HepG2 (cell line): ENCODE measurements around the gene HSD11B2. TPM values are rescaled to one million over a fixed set of nuclear protein-coding genes. Genes with fewer than 3 reads are reported as not detected.

Source experiments
- ATAC-seq: fragments of 200-7000 bp; cut with Tn5 transposase; 3 replicates; pipeline ENCODE4 v1.9.1; 2020; ENCODE audit warnings: mild to moderate bottlenecking, moderate library complexity
- BruUV-seq: library from RNA; stranded (reverse); fragments of 400-500 nt; replicated peaks from 2 replicates; lab custom pipeline; 2021; lab: Mats Ljungman, UMichigan
- CTCF ChIA-PET: fragments of 300-600 bp; formaldehyde crosslinking; extraction: SDS; loops from one replicate; lab custom pipeline; 2021; ENCODE audit warnings: low total read pairs, inconsistent platforms, low intra/inter-chr PET ratio; lab: Yijun Ruan, JAX
- POLR2A ChIA-PET: fragments of 350-600 bp; sonication (Branson Sonifier 250); formaldehyde crosslinking; loops from one replicate; lab custom pipeline; 2020; ENCODE audit warnings: antibody characterized with exemption, inconsistent platforms; lab: Yijun Ruan, JAX
- DNase-seq: peaks from one replicate; pipeline ENCODE4 v3.0.0-alpha.2; 2015; ENCODE audit warnings: low spot score
- FAIRE-seq: peaks from 3 replicates; lab custom pipeline; 2011; peaks lifted over from hg19 to GRCh38; lab: Jason Lieb, UNC
- H2AFZ ChIP-seq: one replicate; pipeline ENCODE4 v1.6.1; 2011; ENCODE audit warnings: low read length, inconsistent platforms
- H3K27ac ChIP-seq: fragments of 300-600 bp; 3 replicates; pipeline ENCODE4 v1.8.0; 2011; ENCODE audit warnings: mixed run types, mild to moderate bottlenecking, mixed read lengths, low read length, inconsistent platforms; ENCODE audit not compliant: insufficient read depth; ENCODE audit errors: extremely low read length
- H3K27me3 ChIP-seq, 2 experiments: fragments of 200-600 bp in 1 of 2; 2 replicates in 1 of 2; 3 replicates in 1 of 2; pipeline versions ENCODE4 v1.6.0 to v1.8.0; 2011; ENCODE audit warnings: low read length in 2 of 2, mild to moderate bottlenecking in 2 of 2, moderate library complexity in 2 of 2, inconsistent platforms in 1 of 2; ENCODE audit not compliant: insufficient read depth in 2 of 2, control insufficient read depth in 1 of 2
- H3K36me3 ChIP-seq, 2 experiments: fragments of 200-600 bp in 1 of 2; replicated peaks in 1 of 2; 2 replicates in 1 of 2; 3 replicates in 1 of 2; pipeline versions ENCODE4 v1.5.1 to v1.8.0; 2011; ENCODE audit warnings: low read length in 2 of 2, inconsistent platforms in 1 of 2; ENCODE audit not compliant: insufficient read depth in 2 of 2, control insufficient read depth in 1 of 2
- H3K4me1 ChIP-seq: 2 replicates; pipeline ENCODE4 v1.5.1; 2012; ENCODE audit warnings: low read length, inconsistent platforms; ENCODE audit not compliant: insufficient read depth
- H3K4me2 ChIP-seq: 2 replicates; pipeline ENCODE4 v1.6.0; 2011; ENCODE audit warnings: low read depth, low read length, inconsistent platforms
- H3K4me3 ChIP-seq, 3 experiments: fragments of 200-600 bp in 1 of 3; sonication (generic), shearing (Covaris generic) in 1 of 3; replicated peaks in 1 of 3; 2 replicates each; pipeline ENCODE4 v1.5.1; 2011 to 2016; ENCODE audit warnings: low read length in 3 of 3, inconsistent platforms in 2 of 3, low read depth in 2 of 3, mild to moderate bottlenecking in 2 of 3, control low read depth in 1 of 3, mixed read lengths in 1 of 3; ENCODE audit not compliant: insufficient read depth in 1 of 3
- H3K79me2 ChIP-seq: one replicate; pipeline ENCODE4 v1.6.1; 2011; ENCODE audit warnings: low read length, inconsistent platforms; ENCODE audit not compliant: insufficient read depth
- H3K9ac ChIP-seq: 2 replicates; pipeline ENCODE4 v1.6.0; 2011; ENCODE audit warnings: mild to moderate bottlenecking, low read depth, low read length, inconsistent platforms; ENCODE audit not compliant: insufficient read depth
- H3K9me3 ChIP-seq: 2 replicates; pipeline ENCODE4 v1.5.1; 2012; ENCODE audit warnings: mild to moderate bottlenecking, low read length
- H4K20me1 ChIP-seq: 2 replicates; pipeline ENCODE4 v1.6.0; 2011; ENCODE audit warnings: inconsistent platforms, mild to moderate bottlenecking, low read length, moderate library complexity; ENCODE audit not compliant: insufficient read depth
- KDM3A ChIP-seq: IDR thresholded peaks from 2 replicates; pipeline ENCODE4 v1.6.1; 2018; ENCODE audit warnings: low read depth, missing compliant biosample characterization
- TCF12 ChIP-seq, 2 experiments: fragments of 450-650 bp in 1 of 2; sonication (generic) in 1 of 2; formaldehyde crosslinking in 1 of 2; IDR thresholded peaks; 2 replicates each; pipeline versions ENCODE4 v1.6.1 to v1.8.0; 2017 to 2022; ENCODE audit warnings: antibody characterized with exemption in 1 of 2, mild to moderate bottlenecking in 1 of 2, missing genetic modification reagents in 1 of 2, moderate library complexity in 1 of 2
- TOPORS ChIP-seq: sonication (generic); formaldehyde crosslinking; IDR thresholded peaks from 2 replicates; pipeline ENCODE4 v1.8.0; 2023; ENCODE audit warnings: mild to moderate bottlenecking, missing genetic modification reagents
- ZFP90 ChIP-seq: sonication (generic); formaldehyde crosslinking; IDR thresholded peaks from 2 replicates; pipeline ENCODE4 v1.8.0; 2022; ENCODE audit warnings: missing genetic modification reagents, mild to moderate bottlenecking, inconsistent platforms, borderline replicate concordance
- ZNF501 ChIP-seq: sonication (generic); formaldehyde crosslinking; IDR thresholded peaks from 2 replicates; pipeline ENCODE4 v1.5.1; 2020; ENCODE audit warnings: mild to moderate bottlenecking, moderate library complexity, missing genetic modification reagents
- ZNF737 ChIP-seq: sonication (generic); formaldehyde crosslinking; IDR thresholded peaks from 2 replicates; pipeline ENCODE4 v1.5.0; 2020; ENCODE audit warnings: missing genetic modification reagents, mild to moderate bottlenecking, borderline replicate concordance
- ZSCAN20 ChIP-seq: sonication (generic); formaldehyde crosslinking; IDR thresholded peaks from 2 replicates; pipeline ENCODE4 v1.4.0; 2020; ENCODE audit warnings: missing genetic modification reagents, mild to moderate bottlenecking, borderline replicate concordance
- WGBS: methylation state at CpG from one replicate; pipeline ENCODE4 v1.1.6; 2017; ENCODE audit warnings: low lambda C conversion rate; 5-methylcytosine and 5-hydroxymethylcytosine counted together
- in situ Hi-C: cut with HindIII; loops from 2 replicates; pipeline ENCODE4 v1.10.0; 2017; ENCODE audit warnings: low pct_unique_long_range_greater_than_20kb; ENCODE audit not compliant: extremely low pct_ligation_motif_present
- intact Hi-C: fragments of 100-400 bp; cut with micrococcal nuclease; formaldehyde crosslinking; loops from one replicate; pipeline ENCODE4 v1.10.0; 2022; ENCODE audit not compliant: unreplicated experiment
- polyA plus RNA-seq, 8 experiments: library from polyadenylated mRNA; depleted of rRNA in 3 of 8; stranded (reverse) in 7 of 8; unstranded in 1 of 8; fragments of >200 nt; fragmentation: Illumina TruSeq in 4 of 8; extraction: Trizol in 4 of 8; gene quantifications; 2 replicates each; pipeline versions ENCODE4 v1.2.1 to v1.2.3, GENCODE V29; 2011 to 2016; ENCODE audit warnings: low read depth in 4 of 8, missing spikeins in 1 of 8, mixed read lengths in 1 of 8; ENCODE audit not compliant: insufficient read depth in 1 of 8
- total RNA-seq, 5 experiments: library from RNA; depleted of rRNA; stranded (reverse); fragments of >200 nt; fragmentation: Illumina TruSeq; extraction: Trizol; gene quantifications; 2 replicates each; pipeline ENCODE4 v1.2.3, GENCODE V29; 2016; ENCODE audit warnings: low read depth in 1 of 5
- TF ChIP-seq, protein P1 (sequence below): sonication (generic); formaldehyde crosslinking; IDR thresholded peaks from 2 replicates; pipeline ENCODE4 v1.5.0; 2020; ENCODE audit warnings: missing genetic modification reagents
- TF ChIP-seq, protein P2 (sequence below): sonication (generic); formaldehyde crosslinking; IDR thresholded peaks from 2 replicates; pipeline ENCODE4 v1.5.1; 2020; ENCODE audit warnings: missing genetic modification reagents, mild to moderate bottlenecking, borderline replicate concordance
- TF ChIP-seq, protein P3 (sequence below): sonication (generic); formaldehyde crosslinking; IDR thresholded peaks from 2 replicates; pipeline ENCODE4 v1.9.0; 2021; ENCODE audit warnings: missing genetic modification reagents, mild to moderate bottlenecking, borderline replicate concordance
- TF ChIP-seq, protein P4 (sequence below): sonication (generic); formaldehyde crosslinking; IDR thresholded peaks from 2 replicates; pipeline ENCODE4 v1.5.1; 2020; ENCODE audit warnings: mild to moderate bottlenecking, missing genetic modification reagents, moderate library complexity

The HSD11B2 gene
- total and polyA plus RNA-seq, 2 of the 13 experiments (the other 11 are each of a cell fraction or from before 2014, with no cell fraction given): 8.9 to 13.6 TPM

DNA sequence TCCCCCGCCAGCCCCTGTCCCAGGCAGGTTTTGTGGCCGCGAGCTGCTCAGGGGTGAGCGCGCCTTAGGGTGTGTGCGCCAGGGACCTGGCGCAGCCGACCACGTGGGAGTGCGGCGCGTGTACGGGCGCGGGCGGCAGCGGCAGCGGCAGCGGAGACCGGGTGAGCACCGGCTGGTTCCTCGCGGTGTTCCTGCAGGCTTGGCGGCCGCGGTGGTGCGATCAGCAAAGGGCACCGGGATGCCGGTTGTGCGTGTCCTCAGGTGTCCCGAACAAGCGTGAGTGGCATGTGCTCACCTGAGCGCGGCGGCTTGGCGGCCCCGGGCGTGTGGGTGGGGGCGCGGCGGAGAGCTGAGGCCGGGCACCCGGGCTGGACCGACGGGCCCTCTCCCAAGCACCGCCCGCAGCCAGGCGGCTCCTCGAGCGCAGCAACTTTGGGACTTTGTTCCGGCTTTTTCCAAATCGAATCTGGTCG, 381 bp upstream of the HSD11B2 start:
- POLR2A ChIA-PET: interaction anchor here (0.7 to 5.5 kb wide), 17 partner anchors 8 to 600 kb away, joined by 3 to 182 read pairs (median 4); partner anchors contain the start of genes ACD, ATP6V0D1, FHOD1 and KCTD19
- H2AFZ ChIP-seq: no peak overlapping the region
- CTCF ChIA-PET: interaction anchor here (6.5 kb wide), 1 partner anchor 36 kb away, joined by 98 read pairs; no protein-coding TSS in a partner anchor
- peak overlapping the region; percentile 76 for H3K9ac ChIP-seq
- peak overlapping the region; percentile 88 for H3K4me2 ChIP-seq
- peak overlapping the region; percentile 67 to 78 (median 67) for H3K4me3 ChIP-seq
- peak overlapping the region; percentile 89 for H3K27ac ChIP-seq
- TSS peak; percentile 63 for BruUV-seq
- no peaks in the 10 kb centered on the region for H3K79me2 ChIP-seq
- 2% methylated on average over 15 of the region's 53 CpGs for WGBS
- H3K36me3 ChIP-seq: no peaks in the 10 kb centered on the region
- H3K27me3 ChIP-seq: peaks cover 2 to 13% of the 10 kb centered on the region in 2 experiments; a peak in 1 of 5 replicates
- peaks cover 48% of the 10 kb centered on the region for H3K4me1 ChIP-seq
- ATAC-seq: peak; percentile 47
- in situ Hi-C loops (loop anchor here (5.0 kb wide), 1 partner anchor 37 kb away; no protein-coding TSS in a partner anchor), intact Hi-C loops (no loop called here)
- no peaks in the 10 kb centered on the region for H3K9me3 ChIP-seq
- H4K20me1 ChIP-seq: no peaks in the 10 kb centered on the region
- no peak for FAIRE-seq
- no peak for DNase-seq
- no peak for TF ChIP-seq TCF12 (IDR thresholded peaks at IDR 0.05)
- no peak; the same call in 1 of the 2 replicates for TF ChIP-seq TCF12 (CRISPR knock-in tag; IDR thresholded peaks at IDR 0.05)
- no peak for TF ChIP-seq KDM3A (CRISPR knock-in tag)
- TF ChIP-seq ZNF501 (CRISPR knock-in tag): peak; percentile 82
- TF ChIP-seq ZSCAN20 (CRISPR knock-in tag): peak; percentile 74; the same call in 1 of the 2 replicates
- TF ChIP-seq, protein P1, sequence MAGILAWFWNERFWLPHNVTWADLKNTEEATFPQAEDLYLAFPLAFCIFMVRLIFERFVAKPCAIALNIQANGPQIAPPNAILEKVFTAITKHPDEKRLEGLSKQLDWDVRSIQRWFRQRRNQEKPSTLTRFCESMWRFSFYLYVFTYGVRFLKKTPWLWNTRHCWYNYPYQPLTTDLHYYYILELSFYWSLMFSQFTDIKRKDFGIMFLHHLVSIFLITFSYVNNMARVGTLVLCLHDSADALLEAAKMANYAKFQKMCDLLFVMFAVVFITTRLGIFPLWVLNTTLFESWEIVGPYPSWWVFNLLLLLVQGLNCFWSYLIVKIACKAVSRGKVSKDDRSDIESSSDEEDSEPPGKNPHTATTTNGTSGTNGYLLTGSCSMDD: no peak
- no peak; the same call in 1 of the 2 replicates for TF ChIP-seq ZFP90
- TF ChIP-seq, protein P2, sequence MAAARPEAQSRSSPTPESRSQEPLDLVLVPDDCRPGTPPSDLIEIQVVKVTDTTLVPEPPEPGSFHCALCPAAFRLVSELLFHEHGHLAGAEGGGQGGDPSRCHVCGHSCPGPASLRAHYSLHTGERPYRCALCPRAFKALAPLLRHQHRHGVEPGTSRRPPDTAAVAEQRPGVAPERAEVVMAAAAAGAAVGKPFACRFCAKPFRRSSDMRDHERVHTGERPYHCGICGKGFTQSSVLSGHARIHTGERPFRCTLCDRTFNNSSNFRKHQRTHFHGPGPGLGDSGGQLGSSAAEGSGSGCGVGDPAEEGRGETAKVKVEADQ: no peak
- TF ChIP-seq ZNF737 (CRISPR knock-in tag): no peak
- TF ChIP-seq, protein P3, sequence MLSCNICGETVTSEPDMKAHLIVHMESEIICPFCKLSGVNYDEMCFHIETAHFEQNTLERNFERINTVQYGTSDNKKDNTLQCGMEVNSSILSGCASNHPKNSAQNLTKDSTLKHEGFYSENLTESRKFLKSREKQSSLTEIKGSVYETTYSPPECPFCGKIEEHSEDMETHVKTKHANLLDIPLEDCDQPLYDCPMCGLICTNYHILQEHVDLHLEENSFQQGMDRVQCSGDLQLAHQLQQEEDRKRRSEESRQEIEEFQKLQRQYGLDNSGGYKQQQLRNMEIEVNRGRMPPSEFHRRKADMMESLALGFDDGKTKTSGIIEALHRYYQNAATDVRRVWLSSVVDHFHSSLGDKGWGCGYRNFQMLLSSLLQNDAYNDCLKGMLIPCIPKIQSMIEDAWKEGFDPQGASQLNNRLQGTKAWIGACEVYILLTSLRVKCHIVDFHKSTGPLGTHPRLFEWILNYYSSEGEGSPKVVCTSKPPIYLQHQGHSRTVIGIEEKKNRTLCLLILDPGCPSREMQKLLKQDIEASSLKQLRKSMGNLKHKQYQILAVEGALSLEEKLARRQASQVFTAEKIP (CRISPR knock-in tag): no peak
- TF ChIP-seq TOPORS (CRISPR knock-in tag): peak; percentile 68; the same call in 1 of the 2 replicates
- TF ChIP-seq, protein P4, sequence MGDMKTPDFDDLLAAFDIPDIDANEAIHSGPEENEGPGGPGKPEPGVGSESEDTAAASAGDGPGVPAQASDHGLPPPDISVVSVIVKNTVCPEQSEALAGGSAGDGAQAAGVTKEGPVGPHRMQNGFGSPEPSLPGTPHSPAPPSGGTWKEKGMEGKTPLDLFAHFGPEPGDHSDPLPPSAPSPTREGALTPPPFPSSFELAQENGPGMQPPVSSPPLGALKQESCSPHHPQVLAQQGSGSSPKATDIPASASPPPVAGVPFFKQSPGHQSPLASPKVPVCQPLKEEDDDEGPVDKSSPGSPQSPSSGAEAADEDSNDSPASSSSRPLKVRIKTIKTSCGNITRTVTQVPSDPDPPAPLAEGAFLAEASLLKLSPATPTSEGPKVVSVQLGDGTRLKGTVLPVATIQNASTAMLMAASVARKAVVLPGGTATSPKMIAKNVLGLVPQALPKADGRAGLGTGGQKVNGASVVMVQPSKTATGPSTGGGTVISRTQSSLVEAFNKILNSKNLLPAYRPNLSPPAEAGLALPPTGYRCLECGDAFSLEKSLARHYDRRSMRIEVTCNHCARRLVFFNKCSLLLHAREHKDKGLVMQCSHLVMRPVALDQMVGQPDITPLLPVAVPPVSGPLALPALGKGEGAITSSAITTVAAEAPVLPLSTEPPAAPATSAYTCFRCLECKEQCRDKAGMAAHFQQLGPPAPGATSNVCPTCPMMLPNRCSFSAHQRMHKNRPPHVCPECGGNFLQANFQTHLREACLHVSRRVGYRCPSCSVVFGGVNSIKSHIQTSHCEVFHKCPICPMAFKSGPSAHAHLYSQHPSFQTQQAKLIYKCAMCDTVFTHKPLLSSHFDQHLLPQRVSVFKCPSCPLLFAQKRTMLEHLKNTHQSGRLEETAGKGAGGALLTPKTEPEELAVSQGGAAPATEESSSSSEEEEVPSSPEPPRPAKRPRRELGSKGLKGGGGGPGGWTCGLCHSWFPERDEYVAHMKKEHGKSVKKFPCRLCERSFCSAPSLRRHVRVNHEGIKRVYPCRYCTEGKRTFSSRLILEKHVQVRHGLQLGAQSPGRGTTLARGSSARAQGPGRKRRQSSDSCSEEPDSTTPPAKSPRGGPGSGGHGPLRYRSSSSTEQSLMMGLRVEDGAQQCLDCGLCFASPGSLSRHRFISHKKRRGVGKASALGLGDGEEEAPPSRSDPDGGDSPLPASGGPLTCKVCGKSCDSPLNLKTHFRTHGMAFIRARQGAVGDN (CRISPR knock-in tag): peak; percentile 93
